Glomerular visceral epithelial cell (primary cell): ENCODE results near the gene GNG7.
"Not testable (repeated sequence)": the region's sequence is repeated elsewhere in the genome, so short reads cannot be mapped to it uniquely, and the experiment has no call there.

ENCODE experiments used
- DNase-seq: peaks from one replicate; pipeline ENCODE4 v3.0.0-alpha.2; 2016; ENCODE audit errors: extremely low spot score

The GNG7 gene

GRCh38 chr19:2676823-2677222, 25.7 kb downstream of the GNG7 start:
- DNase-seq: no peak

- DNase-seq: no peak
Observed at GRCh38 chr19:2675892-2676291, 26.6 kb downstream of the GNG7 start.

GRCh38 chr19:2670217-2670616, 32.3 kb downstream of the GNG7 start:
- no peak for DNase-seq

DNA sequence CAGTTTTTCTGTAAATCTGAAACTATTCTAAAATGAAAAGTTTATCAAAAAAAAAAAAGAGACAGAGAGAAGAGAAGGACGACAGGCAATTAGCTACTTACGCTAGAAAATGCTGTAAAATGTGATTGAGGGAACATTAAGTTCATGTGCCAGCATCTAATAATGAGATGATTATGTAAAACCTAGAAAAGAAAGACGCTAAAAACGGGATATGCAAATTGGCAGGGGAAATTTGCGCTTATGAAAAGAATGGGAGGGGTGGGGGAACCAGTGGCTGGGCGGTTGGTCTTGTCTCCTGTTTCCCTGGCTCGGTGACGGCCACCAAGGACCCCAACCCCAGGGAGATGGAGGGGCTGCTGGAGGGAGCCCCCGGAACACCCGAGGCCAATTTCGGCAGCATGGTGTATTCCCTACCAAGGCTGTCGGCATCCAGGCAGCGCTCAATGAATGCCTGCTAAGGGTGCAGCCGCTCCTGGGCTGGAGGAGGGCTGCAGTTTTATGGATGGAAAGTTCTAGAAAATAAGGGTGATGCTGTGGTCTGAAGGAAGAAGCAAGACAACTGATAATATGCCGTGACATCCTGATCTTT, 34.2 kb downstream of the GNG7 start:
- DNase-seq: no peak

GRCh38 chr19:2667349-2667748, 35.1 kb downstream of the GNG7 start:
- DNase-seq: not testable (repeated sequence)

GRCh38 chr19:2666344-2666994, 36.0 kb downstream of the GNG7 start:
- no peak for DNase-seq

DNA sequence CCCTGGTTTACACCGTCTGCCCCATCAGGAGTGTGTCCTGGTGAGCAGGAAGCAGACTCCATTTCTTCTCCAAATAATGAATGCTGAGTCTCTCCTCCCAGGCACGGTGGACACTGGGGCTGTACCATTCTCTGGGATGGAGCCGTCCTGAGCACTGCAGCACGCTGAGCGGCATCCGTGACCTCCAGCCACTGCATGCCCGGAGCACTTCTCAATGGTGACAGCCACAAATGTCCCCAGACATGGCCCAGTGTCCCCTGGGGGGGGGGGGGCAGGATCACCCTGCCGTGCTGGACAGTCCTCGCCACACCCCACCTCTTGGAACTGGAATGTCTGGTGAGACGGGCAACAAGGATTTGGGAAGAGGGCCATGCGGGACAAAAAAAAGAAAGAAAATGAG, 37.4 kb downstream of the GNG7 start:
- DNase-seq: no peak

DNA sequence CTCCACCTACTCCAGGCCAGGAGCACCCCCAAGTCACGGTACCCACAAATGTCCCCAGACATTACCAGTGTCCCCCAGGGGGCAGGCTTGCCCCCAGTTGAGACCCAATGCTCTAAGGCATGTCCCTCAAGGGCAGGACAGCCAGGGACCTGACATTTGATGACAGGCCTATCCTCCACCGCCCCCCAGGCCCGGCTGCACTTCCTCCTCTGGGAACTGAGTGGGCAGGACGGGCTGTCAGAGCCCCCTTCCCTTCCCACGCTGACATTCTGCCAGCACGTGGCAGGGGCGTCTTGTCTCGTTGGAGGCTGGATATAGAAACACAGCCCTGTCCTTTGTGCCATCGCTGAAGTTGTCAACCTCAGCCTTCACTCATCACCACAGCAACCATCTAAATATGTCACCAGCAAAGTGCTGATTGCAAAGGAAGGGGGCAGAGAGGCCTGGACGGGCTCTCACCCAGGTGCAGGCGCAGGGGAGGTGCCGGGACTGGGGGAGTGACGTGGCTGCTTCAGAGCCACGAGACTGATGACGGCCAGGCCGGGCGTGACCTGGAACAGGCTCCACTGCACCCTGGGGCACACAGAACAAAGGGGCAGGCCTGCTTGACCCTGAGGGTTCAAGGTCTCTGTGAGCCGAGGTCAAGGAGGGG, 38.4 kb downstream of the GNG7 start:
- DNase-seq: no peak

DNA sequence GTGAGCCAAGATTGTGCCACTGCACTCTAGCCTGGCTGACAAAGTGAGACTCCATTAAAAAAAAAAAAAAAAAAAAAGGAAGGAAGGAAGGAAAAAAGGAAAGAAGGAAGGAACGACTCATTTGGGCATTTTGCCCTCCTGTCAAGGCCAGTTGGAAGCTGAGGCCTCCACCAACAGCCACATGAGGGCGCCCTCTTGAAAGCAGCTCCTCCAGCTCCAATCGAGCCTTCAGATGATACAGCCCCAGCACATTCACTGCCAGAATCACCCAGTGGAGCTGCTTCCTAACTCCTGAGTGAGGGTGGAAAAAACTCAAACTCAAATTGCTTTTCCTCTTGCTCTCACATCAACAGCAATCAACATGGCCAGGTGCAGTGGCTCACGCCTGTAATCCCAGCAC, 40.9 kb downstream of the GNG7 start:
- DNase-seq: no peak

GRCh38 chr19:2659856-2660432, 42.5 kb downstream of the GNG7 start:
- DNase-seq: no peak

DNA sequence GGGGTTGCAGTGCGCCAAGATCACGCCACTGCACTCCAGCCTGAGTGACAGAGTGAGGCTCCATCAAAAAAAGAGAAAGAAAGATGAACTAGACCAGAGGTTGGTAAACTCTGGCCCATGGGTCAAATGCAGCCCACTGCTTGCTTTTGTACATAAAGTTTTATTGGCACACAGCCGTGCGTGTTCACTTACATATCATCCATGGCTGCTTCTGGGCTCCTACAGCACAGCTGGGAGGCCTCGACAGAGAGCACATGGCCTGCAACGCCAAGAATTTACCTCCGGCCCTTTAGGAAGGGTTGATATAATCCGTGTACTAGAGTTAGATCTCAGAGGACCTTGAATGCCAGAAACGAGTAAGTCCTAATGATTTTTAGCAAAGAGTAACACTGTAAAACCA, 46.0 kb downstream of the GNG7 start:
- no peak for DNase-seq

DNA sequence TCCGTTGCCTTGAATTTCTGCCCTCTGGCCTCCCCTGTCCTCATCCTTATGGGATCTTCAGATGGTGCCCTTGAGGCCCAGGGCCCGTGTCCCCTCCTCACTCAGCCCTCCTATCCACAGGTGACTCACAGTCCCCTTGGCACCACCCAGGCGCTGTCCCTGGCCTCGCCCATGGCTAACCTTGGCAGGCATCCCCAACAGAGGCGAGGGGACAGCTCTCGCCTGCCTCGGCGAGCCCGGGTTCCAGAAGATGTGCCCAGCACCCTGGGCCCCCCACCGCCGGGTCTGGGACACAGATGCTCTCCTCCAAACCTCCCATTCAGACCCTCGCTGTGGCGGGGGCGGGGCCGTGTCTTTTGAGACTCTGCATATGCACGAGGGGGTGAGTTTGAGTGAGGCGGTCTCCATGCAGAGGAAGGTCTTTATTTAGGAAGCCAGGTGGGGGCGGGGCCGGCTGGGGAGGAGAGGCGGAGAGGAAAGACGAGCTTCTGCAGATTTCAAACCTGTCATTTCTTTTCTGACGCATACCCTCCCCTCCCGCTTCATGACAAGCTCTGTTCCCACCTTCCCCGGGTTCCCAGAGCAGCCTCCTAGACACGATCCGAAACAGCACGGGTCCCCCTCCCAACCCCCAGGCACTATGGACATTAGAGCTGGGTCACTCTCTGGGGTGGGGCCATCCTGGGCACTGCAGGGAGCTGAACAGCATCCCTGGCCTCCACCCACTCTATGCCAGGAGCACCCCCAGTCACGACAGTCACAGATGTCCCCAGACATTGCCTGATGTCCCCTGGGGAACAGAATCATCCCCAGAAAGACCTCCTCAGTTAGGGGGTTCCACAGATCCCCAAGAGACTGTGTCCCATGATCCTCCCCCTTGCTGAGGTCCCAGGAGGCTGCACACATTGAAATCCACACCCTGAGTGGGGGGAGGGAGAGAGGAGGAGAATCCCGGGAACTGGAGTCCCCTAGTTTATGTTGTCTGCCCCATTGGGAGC, 48.5 kb downstream of the GNG7 start:
- no peak for DNase-seq

GRCh38 chr19:2653218-2653617, 49.3 kb downstream of the GNG7 start:
- DNase-seq: no peak

GRCh38 chr19:2652504-2653099, 49.9 kb downstream of the GNG7 start:
- no peak for DNase-seq

DNA sequence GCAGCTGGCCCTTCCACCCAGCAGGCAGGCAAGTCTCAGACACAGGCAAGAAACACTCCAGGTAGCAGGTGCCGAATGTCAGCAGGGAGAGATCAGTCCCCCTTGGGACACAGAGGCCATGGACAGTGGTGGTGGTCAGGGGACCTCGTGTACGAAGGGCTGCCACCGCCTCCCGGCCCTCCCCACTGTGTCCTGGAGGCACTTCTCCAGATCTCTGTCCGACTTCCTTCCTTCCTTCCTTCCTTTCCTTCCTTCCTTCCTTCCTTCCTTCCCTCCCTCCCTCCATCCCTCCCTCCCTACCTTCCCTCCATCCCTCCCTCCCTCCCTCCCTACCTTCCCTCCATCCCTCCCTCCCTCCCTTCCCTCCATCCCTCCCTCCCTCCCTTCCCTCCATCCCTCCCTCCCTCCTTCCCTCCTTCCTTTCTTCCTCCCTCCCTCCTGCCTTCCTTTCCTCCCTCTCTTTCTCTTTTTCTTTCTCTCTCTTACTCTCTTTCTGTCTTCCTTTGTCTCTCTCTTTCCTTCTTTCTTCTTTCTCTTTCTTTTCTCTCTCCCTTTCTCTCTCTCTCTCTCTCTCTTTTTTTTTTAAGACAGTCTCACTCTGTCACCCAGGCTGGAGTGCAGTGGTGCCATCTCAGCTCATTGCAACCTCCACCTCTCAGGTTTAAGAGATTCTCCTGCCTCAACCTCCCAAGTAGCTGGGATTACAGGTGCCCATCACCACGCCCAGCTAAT, 51.3 kb downstream of the GNG7 start:
- not testable (repeated sequence) for DNase-seq

- no peak for DNase-seq
Observed at GRCh38 chr19:2650515-2650914, 52.0 kb downstream of the GNG7 start.

GRCh38 chr19:2648528-2648937, 54.0 kb downstream of the GNG7 start:
- peak; percentile 74 for DNase-seq

GRCh38 chr19:2648099-2648498, 54.4 kb downstream of the GNG7 start:
- DNase-seq: no peak

GRCh38 chr19:2646866-2647535, 55.5 kb downstream of the GNG7 start:
- DNase-seq: no peak

- DNase-seq: no peak
Observed at GRCh38 chr19:2645826-2646225, 56.7 kb downstream of the GNG7 start.
